Measurements from ENCODE around the gene PDXP.
"Not testable (repeated sequence)": the region's sequence is repeated elsewhere in the genome, so short reads cannot be mapped to it uniquely, and the experiment has no call there.

The PDXP gene, protein sequence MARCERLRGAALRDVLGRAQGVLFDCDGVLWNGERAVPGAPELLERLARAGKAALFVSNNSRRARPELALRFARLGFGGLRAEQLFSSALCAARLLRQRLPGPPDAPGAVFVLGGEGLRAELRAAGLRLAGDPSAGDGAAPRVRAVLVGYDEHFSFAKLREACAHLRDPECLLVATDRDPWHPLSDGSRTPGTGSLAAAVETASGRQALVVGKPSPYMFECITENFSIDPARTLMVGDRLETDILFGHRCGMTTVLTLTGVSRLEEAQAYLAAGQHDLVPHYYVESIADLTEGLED

DNA sequence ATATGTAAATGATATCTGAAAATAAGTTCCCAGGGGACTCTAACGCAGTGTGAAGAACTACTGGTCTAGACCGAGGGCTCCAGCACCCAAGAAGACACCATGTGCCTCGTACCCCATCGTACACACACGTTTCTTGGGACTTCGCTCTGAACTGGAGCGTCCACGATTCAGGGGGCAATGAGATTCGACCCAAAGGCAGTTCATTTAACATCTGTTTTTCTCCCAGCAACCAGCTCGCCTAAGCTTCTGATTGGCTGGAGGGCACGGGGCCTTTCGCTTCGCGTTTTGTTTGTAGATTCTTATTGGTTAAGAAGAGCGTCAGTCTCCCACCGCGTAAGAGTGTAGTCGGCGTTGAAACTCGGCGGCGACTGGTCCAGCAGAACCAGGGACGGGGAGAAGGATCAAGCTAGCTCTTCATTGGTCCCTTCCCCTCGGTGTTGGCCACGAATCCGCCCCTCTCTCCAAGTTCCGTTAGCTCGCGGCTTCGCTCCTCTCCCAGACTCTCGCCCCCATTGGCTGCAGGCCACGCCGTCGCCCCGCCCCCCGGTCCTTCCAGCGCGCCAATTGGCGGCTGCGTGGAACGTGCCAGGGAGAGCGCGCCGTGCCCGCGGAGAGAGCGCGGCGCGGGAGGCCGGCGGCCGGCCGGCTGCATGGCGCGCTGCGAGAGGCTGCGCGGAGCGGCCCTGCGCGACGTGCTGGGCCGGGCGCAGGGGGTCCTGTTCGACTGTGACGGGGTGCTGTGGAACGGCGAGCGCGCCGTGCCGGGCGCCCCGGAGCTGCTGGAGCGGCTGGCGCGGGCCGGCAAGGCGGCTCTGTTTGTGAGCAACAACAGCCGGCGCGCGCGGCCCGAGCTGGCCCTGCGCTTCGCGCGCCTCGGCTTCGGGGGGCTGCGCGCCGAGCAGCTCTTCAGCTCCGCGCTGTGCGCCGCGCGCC, at the start of gene PDXP:
Gene PDXP, plus strand, starts transcription at position 591 of the 933 bp plus-strand sequence. Its CDS starts 60 bp downstream, at position 651.
- H3K4me3 ChIP-seq (ENCODE audit: low read depth, low read length) = peak within 1 kb of the TSS; percentile 81

DNA sequence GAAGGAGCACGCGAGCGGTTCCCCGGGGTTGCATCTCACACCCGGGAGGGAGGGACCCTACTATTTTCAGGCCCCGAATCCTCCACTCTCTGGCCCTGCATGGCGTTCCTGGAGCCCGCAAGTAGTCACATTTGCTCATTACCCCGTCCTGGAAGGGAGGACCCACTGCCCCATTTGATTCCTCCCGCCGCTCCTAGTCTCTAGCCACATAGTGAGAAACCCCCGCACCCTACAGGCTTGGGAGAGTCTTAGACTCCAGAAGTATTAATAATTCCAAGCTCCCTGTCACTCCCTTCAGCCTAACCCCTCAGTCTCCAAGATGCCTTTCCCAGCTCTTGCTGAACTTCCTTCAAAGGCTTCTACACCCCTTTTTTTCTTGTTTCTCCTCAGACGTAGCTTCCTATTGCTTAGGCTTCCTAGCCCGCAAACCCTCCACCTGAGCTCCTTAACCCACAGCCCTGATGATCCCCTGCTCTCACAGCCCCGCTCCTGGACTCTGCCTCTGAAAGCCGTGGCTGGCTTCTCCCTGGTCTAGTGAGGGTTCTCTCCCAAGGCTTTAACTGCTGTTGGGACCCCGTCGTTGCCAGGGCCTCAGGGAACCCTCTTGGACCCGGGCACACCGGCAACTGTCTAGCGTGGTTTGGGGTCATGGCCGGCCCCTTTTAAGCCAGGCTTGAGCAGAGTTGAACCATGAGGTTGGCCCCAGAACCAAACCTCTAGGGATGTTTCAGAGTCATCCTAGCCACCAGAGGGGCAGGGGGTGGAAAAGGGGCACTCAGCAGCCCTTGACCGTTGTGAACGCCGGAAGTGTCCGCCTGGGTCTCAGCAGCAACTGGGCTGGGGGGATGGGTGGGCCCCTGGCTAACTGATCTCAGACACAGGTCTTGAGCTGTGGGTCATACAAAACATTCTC, 49.0 kb upstream of the PDXP start:
- peak overlapping the region; percentile 91 for H3K4me3 ChIP-seq (ENCODE audit: low read depth, low read length)

DNA sequence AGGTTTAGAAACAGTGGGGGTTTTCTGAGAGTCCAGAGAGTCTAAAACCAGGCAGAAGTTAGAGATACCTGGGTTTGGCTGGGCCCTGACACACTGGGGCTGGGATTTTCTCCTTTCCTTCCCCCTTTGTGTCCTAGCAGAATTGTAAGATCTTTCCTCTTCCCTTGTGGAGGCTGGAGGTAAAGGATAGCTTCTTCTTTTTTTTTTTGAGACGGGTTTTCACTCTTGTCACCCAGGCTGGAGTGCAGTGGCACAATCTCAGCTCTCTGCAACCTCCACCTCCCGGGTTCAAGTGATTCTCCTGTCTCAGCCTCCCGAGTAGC, 48.4 kb upstream of the PDXP start:
- not testable (repeated sequence) for H3K4me3 ChIP-seq (ENCODE audit: low read depth, low read length)

DNA sequence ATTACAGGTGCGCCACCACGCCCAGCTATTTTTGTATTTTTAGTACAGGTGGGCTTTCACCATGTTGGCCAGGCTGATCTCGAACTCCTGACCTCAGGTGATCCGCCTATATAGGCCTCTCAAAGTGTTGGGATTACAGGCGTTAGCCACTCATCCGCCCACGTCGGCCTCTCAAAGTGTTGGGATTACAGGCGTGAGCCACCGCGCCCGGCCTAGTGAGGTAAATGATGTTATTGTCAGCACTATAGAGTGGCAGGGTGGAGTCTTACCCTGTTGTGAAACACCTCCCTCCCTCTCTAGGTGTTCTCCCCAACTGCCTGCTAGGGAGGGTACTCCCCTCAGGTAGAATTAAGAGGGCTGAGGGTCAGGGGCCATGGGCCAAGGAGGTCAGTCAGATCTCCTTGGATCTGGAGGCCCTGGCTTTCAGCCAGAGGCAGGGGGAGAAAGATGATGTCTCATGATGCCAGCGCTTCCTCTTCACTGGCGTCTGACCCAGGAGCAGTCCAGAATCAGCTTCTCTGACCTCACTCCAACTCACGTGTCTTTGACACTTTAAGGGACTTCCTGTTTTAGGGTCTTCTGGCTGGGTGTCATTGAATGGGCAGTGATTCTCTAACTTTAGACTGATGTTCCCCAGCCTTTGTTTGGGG, 47.9 kb upstream of the PDXP start:
- no peak overlapping the region for H3K4me3 ChIP-seq (ENCODE audit: low read depth, low read length)

DNA sequence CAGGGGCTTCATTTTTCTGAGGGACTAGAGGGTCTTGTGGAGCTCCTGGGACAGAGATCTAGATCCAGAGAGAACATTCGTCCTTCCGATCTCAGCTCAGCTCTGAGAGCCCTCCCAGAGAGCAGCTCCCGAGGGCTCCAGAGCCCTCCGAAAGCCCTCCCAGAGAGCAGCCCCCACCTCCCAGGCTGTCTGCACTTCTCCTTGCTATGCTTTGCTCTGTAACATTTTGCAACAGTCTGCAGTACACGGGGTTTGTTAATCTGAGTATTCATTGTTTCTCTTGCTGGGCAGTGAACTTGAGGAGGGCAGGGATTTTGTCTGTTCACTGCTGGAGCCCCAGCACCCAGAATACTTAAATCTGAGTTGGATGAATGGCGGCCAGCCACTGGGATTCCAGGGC, 47.3 kb upstream of the PDXP start:
- no peak overlapping the region for H3K4me3 ChIP-seq (ENCODE audit: low read depth, low read length)

DNA sequence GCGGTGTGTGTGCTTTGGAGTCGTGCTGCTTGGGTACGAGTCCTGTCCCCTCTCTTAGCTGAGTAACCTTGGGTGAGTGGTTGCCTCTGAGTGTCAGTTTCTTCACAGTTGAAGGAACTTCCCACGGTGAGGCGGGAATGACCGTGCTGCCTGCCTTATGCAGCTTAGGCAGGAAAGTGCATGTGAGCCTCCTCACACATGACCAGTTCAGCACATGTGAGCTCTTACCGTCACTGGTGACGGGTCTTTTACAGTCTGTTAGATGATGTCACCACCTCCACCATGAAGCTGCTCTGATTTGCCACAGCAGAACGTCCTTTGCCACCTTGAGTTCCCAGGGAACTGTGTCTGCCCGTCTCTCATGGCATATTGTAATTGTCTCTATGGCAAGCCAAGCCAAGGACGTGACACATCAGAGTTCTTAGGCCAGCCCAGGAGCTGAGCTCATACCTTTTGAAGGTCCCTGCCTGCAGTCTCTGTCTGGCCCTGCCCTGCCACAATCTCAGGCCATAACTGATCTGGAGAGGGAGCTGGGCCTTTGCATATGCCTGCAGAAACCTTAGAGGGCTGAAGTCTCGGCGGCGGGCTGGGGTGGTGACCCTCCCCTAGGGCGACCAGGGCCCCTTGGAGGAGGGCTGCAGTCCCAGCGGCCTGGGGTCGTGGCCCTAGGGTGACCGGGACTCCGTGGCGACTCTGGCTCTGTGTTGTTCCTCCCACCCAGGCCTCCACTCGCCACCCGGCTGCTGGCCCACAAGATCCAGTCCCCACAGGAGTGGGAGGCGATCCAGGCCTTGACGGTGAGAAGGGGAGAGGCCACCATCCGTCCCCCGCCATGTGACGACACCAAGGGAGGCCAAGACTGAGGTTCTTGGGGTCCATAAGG, 42.1 kb upstream of the PDXP start:
- no peak overlapping the region for H3K4me3 ChIP-seq (ENCODE audit: low read depth, low read length)

DNA sequence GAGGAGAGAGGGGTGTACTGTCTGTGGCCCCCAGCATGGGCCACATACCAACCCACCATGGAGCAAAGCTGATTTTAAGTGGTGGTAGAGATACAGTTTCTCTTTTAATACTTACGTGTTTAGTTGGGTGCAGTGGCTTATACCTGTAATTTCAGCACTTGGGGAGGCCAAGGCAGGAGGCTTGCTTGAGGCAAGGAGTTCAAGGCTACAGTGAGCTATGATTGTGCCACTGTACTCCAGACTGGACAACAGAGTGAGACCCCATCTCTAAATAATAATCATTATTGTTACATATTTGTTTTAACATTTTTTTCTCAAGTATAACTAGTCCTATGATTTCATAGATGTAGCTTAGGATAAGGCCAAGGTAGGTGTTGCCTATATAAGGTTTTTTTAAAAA, 41.1 kb upstream of the PDXP start:
- H3K4me3 ChIP-seq (ENCODE audit: low read depth, low read length) = no peak overlapping the region

DNA sequence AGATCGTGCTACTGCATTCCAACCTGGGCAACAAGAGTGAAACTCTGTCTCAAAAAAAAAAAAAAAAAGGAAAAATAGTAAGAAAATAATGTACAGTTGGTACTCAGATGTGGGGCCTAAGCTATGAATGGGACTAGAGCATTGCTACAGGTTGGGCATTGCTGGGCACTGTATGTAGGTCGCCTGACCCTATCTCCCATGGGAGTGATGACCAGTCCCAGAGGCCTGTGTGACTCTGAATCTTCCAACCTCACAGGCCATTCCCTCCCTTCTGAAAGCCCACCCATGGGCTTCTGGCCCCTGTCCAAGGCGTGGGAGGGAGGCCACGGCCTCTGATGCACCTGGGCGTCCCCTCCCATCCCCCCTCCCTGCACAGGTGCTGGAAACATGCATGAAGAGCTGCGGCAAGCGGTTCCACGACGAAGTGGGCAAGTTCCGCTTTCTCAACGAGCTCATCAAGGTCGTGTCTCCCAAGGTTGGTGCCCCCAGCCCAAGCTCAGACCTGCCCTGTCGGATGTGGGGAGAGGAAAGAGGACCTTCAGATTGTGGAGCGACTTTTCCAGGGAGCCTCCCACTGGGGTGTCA, 40.4 kb upstream of the PDXP start:
- H3K4me3 ChIP-seq (ENCODE audit: low read depth, low read length) = no peak overlapping the region

DNA sequence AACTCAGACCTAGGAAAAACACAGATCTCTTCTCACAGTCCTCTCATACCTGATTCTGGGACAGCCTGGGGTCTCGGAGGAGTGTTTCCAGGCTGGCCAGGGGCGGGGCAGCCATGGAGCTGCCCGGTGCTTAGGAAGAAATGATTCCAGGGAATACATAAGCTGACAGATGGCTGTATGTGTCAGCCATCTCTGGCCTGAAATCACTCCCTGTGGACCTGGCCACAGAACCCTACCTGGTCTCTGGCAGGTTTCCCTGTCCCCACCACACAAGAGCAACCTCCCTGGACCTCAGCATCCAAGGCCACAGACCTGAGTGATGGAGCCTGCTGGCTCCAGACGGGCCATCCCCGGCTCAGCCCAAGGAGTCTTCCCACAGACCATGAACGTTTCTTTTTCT, 39.8 kb upstream of the PDXP start:
- no peak overlapping the region for H3K4me3 ChIP-seq (ENCODE audit: low read depth, low read length)

DNA sequence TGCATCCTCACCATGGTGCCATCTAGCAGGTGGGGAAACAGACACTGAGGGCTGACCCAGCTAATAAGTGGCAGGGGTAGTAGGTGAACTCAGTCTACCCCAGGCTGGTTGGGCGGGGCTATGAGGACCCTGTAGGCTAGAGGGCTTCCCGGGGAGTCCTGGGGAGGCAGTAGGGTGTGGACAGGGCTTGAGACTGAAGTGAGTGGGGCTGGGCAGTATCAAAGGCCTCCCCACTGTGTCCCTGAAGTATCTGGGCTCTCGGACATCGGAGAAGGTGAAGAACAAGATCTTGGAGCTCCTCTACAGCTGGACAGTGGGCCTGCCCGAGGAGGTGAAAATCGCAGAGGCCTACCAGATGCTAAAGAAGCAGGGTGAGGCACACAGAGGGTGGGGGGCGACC, 38.5 kb upstream of the PDXP start:
- H3K4me3 ChIP-seq (ENCODE audit: low read depth, low read length) = no peak overlapping the region

DNA sequence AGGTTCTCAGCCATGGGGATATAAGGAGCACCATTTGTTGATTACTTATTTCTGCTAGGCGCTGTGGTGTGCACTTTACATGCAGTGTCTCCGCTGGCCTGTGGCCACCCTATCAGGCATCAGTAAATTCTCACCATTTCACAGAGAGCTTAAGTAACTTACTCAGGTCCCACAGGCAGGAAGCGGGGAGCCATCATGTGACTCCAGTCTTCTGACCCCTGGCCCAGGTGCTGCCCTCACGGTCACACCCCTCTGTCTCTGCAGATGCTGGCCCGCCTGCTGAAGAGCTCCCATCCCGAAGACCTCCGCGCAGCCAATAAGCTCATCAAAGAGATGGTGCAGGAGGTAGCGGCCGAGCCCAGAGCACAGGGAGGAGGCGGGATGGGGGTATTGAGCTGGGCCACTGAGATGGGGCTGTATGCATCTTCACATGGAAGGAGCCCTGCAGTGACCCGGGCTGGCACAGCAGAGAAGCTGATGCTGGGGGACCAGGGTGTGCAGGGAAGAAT, 37.1 kb upstream of the PDXP start:
- no peak overlapping the region for H3K4me3 ChIP-seq (ENCODE audit: low read depth, low read length)

DNA sequence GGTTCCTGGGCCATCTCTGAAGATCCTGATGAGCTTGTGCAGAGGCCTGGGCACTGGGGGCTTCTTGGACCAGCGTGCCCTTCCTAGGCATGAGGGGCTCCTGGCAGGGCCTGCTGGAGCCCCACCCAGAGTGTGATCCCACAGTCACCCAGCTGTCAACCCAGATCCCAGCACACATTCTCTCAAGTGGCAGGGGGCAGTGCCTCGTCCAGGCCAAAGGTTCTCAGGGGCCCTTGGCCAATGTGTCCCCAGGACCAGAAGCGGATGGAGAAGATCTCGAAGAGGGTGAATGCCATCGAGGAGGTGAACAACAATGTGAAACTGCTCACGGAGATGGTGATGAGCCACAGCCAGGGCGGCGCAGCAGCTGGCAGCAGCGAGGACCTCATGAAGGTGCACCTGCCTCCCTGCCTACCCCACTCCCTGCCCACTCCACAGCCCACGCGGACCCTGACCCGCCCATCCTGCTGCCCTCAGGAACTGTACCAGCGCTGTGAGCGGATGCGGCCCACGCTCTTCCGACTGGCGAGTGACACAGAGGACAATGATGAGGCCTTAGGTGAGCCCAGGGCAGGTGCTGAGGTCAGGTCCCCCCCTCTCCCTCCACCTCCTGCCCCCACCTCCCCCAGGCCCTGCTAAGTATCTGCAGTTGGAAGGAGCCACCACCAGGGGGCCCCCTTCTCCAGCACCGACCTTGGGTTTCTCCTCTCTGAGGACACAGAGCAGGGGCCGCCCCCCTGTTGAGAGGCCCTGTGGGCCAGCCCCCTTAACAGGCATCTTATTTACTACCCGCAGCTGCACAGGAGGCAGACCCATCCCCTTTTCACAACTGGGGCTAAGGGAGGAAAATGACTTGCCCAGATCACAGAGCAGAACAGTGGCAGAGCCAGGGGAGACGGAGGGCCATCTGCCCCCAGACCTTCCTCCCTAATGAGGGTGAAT, 35.2 kb upstream of the PDXP start:
- no peak overlapping the region for H3K4me3 ChIP-seq (ENCODE audit: low read depth, low read length)

DNA sequence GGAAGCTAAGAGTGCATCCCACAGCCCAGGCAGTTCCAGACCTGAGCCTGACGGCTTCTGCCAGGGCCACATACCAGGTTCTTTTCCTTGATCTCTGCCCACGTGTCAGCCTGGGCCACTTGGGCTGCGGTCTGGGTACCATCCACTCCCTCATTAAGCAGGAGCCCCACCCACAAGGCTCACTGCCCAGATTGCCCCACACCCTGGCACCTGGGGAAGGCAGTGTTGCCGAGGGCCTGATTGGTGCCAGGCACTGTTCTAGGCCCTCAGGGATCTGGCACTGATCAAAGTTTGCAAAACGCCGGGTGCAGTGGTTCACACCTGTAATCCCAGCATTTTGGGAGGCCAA, 34.5 kb upstream of the PDXP start:
- H3K4me3 ChIP-seq (ENCODE audit: low read depth, low read length) = no peak overlapping the region

DNA sequence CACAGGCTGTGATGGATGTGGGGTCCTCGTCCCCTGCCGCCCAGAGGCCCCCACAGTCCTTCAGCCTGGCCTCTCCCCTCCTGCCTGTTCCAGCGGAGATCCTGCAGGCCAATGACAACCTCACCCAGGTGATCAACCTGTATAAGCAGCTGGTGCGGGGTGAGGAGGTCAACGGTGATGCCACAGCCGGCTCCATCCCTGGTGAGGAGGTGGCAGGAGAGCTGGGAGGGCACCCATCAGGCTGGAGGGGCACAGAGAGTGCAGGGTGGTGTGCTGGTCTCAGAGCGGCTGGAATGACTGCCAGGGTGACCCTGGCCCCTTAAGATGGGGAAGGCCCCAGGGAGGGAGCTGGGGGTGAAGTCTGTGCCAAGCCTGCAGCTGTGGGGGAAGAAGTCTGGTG, 33.6 kb upstream of the PDXP start:
- no peak overlapping the region for H3K4me3 ChIP-seq (ENCODE audit: low read depth, low read length)

DNA sequence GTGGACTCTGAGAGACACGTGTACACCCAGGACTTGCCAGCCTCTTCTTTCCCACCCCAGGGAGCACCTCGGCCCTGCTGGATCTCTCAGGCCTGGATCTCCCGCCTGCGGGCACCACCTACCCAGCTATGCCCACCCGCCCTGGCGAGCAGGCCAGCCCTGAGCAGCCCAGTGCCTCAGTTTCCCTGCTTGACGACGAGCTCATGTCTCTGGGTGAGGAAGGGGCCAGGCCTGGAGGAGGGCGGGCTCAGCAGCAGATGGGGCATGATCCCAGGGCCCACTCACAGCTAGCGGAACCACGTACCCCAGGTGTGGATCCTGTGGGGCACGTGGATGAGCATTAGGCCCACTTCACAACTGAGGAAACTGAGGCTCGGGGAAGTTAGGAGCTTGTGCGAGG, 32.8 kb upstream of the PDXP start:
- no peak overlapping the region for H3K4me3 ChIP-seq (ENCODE audit: low read depth, low read length)

DNA sequence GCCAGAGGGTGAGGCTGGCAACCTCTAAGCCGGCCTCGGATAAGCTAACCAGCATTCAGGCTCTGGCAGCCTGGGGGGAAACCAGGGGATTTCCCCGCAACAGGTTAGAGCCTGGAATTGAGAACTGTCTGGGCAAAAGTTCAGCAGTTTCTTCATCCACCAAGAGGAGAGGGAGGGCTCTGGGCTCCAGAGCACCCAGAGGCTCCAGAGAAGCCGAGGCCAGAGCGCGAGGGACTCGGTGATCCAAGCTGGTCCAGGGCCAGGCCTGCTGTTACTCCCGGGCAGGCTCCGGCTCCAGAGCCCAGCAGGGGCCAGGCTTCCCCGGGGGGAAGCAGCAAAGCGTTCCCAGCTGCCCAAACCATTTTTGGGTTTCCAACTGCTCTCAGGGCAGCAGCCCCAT, 32.4 kb upstream of the PDXP start:
- no peak overlapping the region for H3K4me3 ChIP-seq (ENCODE audit: low read depth, low read length)

DNA sequence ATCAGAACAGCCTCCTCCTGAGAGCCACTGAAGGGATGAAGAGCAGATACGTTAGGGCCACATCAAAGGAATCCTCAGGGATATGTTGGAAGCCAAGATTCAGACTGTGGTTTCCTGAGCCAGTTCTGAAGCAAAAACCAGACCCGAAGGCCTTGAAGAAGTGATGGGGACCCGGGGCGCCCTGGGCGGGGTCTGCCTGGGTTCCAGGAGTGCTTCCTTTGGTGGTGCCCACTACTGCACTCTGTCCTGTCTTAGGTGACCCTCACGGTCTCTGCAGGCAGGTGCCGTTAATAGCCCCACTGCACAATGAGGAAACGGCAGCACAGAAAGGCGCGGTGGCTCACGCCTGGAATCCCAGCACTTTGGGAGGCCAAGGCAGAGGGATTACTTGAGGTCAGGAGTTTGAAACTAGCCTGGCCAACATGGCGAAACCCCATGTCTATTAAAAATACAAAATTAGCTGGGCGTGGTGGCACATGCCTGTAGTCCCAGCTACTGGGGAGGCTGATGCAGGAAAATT, 31.9 kb upstream of the PDXP start:
- no peak overlapping the region for H3K4me3 ChIP-seq (ENCODE audit: low read depth, low read length)

DNA sequence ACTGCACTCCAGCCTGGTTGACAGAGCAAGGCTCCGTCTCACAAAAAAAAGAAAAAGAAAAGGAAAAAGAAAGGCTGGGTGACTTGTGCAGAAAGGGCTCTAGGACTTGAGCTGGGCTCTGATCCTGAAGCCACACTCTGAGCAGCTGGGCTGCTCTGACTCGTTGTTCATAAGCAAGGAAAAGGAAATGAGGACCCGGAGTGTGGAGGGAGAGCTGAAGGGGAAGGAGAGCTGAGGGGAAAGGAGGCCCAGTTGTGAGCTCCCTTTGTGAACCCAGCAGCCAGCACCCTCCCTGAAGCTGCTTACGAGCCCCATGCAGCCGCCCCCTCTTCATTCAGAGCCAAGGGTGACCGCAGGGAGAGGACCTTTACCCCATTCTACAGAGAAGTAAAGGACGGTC, 31.4 kb upstream of the PDXP start:
- no peak overlapping the region for H3K4me3 ChIP-seq (ENCODE audit: low read depth, low read length)

Measured in iPS-11a (cell line).